HFFc6 (cell line): ENCODE results near the gene E2F4. TPM values are rescaled to one million over a fixed set of nuclear protein-coding genes. Genes with fewer than 3 reads are reported as not detected.

Source experiments
- DNase-seq: peaks from one replicate; pipeline ENCODE4 v3.0.0-alpha.2; 2018
- H3K27ac Mint-ChIP-seq: 2 replicates; pipeline ENCODE4 v1.8.0; 2020; ENCODE audit warnings: mild to moderate bottlenecking, mixed read lengths
- H3K27me3 Mint-ChIP-seq: 2 replicates; pipeline ENCODE4 v1.8.0; 2021; ENCODE audit warnings: mild to moderate bottlenecking, moderate library complexity, mixed read lengths; ENCODE audit not compliant: insufficient read depth
- H3K36me3 Mint-ChIP-seq: 2 replicates; pipeline ENCODE4 v1.8.0; 2021; ENCODE audit warnings: low read depth, mixed read lengths
- H3K4me1 Mint-ChIP-seq: 2 replicates; pipeline ENCODE4 v1.8.0; 2020; ENCODE audit warnings: low read depth, mixed read lengths
- H3K4me3 Mint-ChIP-seq: 2 replicates; pipeline ENCODE4 v1.8.0; 2020; ENCODE audit warnings: mild to moderate bottlenecking, moderate library complexity, mixed read lengths
- H3K9me3 Mint-ChIP-seq: 2 replicates; pipeline ENCODE4 v1.8.0; 2020; ENCODE audit warnings: mild to moderate bottlenecking, mixed read lengths
- CTCF ChIP-seq: fragments of 200-600 bp; sonication (generic); IDR thresholded peaks from 2 replicates; pipeline ENCODE4 v1.5.0; 2021; ENCODE audit warnings: antibody characterized with exemption, mild to moderate bottlenecking
- total RNA-seq, 6 experiments: library from RNA; stranded (reverse); fragmentation: NEBNext Ultra II Directional; extraction: Animal tissue kit (Norgen Biotek cat#: 25700); gene quantifications; 2 replicates in 1 of 6; 3 replicates in 5 of 6; pipeline ENCODE4 v1.2.3, GENCODE V29; 2021

E2F4 gene
- total RNA-seq, 6 experiments from 2014 or later, result 52.9 to 64.7 (median 61.0) TPM

GRCh38 chr16:67243481-67243880 lies 51.5 kb downstream of the E2F4 start:
- DNase-seq, result no peak
- H3K4me3 Mint-ChIP-seq, result peak overlapping the region; percentile 20; the same call in 1 of the 2 replicates
- H3K27me3 Mint-ChIP-seq, result peaks cover 3% of the 10 kb centered on the region
- H3K27ac Mint-ChIP-seq, result peak overlapping the region; percentile 97
- H3K4me1 Mint-ChIP-seq, result peaks cover 67% of the 10 kb centered on the region
- no peaks in the 10 kb centered on the region for H3K9me3 Mint-ChIP-seq
- peaks cover 3% of the 10 kb centered on the region; the same call in 1 of the 2 replicates for H3K36me3 Mint-ChIP-seq
- no peak for TF ChIP-seq CTCF

- peak; percentile 94 for DNase-seq
- Mint-ChIP-seq H3K27me3 (peaks cover 2% of the 10 kb centered on the region), H3K36me3 (no peaks in the 10 kb centered on the region; the same call in 1 of the 2 replicates), H3K9me3 (no peaks in the 10 kb centered on the region), H3K4me3 (peak overlapping the region; percentile 89), H3K27ac (peak overlapping the region; percentile 97), H3K4me1 (peaks cover 70% of the 10 kb centered on the region)
- TF ChIP-seq CTCF, result 0 out of 2 replicates have a peak, but pooled peaks have one; percentile 32
These were observed 52.6 kb downstream of the E2F4 start for GRCh38 chr16:67244387-67245185.

GRCh38 chr16:67245186-67245585 lies 53.2 kb downstream of the E2F4 start:
- H3K27ac Mint-ChIP-seq, result peak overlapping the region; percentile 97
- no peak for DNase-seq
- H3K4me3 Mint-ChIP-seq, result peak overlapping the region; percentile 89
- peaks cover 2% of the 10 kb centered on the region for H3K27me3 Mint-ChIP-seq
- peaks cover 70% of the 10 kb centered on the region for H3K4me1 Mint-ChIP-seq
- H3K36me3 Mint-ChIP-seq, result no peaks in the 10 kb centered on the region; the same call in 1 of the 2 replicates
- no peaks in the 10 kb centered on the region for H3K9me3 Mint-ChIP-seq
- no peak for TF ChIP-seq CTCF

GRCh38 chr16:67245674-67246080 lies 53.7 kb downstream of the E2F4 start:
- peak overlapping the region; percentile 97 for H3K27ac Mint-ChIP-seq
- no peak for TF ChIP-seq CTCF

GRCh38 chr16:67246081-67246755 lies 54.3 kb downstream of the E2F4 start:
- peak; percentile 81 for DNase-seq
- peak; percentile 68 for TF ChIP-seq CTCF
- Mint-ChIP-seq H3K4me3 (peak overlapping the region; percentile 89), H3K4me1 (peaks cover 67% of the 10 kb centered on the region), H3K36me3 (no peaks in the 10 kb centered on the region; the same call in 1 of the 2 replicates), H3K27me3 (peaks cover 2% of the 10 kb centered on the region), H3K27ac (peak overlapping the region; percentile 97), H3K9me3 (no peaks in the 10 kb centered on the region)

More at GRCh38 chr16:67245674-67246080, 53.7 kb downstream of the E2F4 start:
- H3K27me3 Mint-ChIP-seq, result peaks cover 2% of the 10 kb centered on the region
- H3K4me1 Mint-ChIP-seq, result peaks cover 70% of the 10 kb centered on the region
- peak overlapping the region; percentile 89 for H3K4me3 Mint-ChIP-seq
- DNase-seq, result no peak
- H3K9me3 Mint-ChIP-seq, result no peaks in the 10 kb centered on the region
- H3K36me3 Mint-ChIP-seq, result no peaks in the 10 kb centered on the region; the same call in 1 of the 2 replicates
